HG03469 (cell line): ENCODE data around the gene PRADC1.
"Not testable (repeated sequence)": the region's sequence is repeated elsewhere in the genome, so short reads cannot be mapped to it uniquely, and the experiment has no call there.

Source experiments
- ATAC-seq: cut with Tn5 transposase; IDR thresholded peaks from one replicate; pipeline ENCODE4 v1.9.1; 2021; ENCODE audit warnings: mild to moderate bottlenecking, moderate library complexity, moderate number of reproducible peaks; ENCODE audit not compliant: unreplicated experiment

Gene PRADC1

DNA sequence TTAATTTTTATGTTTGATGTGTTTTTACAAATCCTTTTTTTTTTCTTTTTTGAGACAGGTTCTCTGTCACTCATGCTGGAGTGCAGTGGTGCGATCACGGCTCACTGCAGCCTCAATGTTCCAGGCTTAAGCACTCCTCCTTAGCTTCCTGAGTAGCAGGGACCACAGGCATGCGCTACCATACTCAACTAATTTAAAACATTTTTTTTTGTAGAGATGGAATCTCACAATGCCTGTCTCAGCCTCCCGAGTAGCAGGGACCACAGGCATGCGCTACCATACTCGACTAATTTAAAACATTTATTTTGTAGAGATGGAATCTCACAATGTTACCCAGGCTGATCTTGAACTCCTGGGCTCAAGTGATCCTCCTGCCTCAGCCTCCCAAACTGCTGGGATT, 27.4 kb downstream of the PRADC1 start:
- ATAC-seq: no peak

GRCh38 chr2:73203055-73203681, 29.9 kb downstream of the PRADC1 start:
- ATAC-seq: no peak

- no peak for ATAC-seq
These were observed 30.6 kb downstream of the PRADC1 start, which contains the start of gene NOTO for GRCh38 chr2:73202156-73203054. Gene NOTO (plus strand): TSS chr2:73202574. CDS start chr2:73202667, 93 bp downstream.

DNA sequence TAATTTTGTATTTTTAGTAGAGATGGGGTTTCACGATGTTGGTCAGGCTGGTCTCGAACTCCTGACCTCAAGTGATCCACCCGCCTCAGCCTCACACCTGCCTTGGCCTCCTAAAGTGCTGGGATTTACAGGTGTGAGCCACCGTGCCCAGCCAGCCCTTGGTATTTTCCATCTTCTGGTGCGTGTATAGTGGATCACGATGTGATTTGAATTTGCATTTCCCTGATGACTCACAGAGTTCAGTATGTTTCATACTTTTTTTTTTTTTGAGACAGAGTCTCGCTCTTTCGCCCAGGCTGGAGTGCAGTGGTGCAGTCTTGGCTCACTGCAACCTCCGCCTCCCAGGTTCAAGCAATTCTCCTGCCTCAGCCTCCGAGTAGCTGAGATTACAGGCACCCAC, 32.8 kb downstream of the PRADC1 start:
- not testable (repeated sequence) for ATAC-seq

DNA sequence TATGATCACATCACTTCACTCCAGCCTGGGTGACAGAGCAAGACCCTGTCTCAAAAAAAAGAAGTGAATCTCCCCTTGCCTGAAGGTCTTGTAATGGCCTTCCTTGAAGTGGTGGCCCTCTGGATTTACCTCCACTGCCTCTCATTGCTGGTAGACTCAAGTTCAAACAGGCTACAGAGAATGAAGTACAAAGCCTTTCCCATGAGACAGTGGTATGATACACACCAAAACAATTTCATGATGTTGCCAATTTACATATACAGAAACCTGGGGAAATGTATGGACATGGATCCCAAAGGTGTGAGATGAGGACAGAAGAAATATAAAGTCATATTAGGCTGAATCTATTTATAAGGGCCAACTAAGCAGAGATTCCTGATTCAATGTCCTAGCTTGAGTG, 35.5 kb downstream of the PRADC1 start:
- no peak for ATAC-seq

DNA sequence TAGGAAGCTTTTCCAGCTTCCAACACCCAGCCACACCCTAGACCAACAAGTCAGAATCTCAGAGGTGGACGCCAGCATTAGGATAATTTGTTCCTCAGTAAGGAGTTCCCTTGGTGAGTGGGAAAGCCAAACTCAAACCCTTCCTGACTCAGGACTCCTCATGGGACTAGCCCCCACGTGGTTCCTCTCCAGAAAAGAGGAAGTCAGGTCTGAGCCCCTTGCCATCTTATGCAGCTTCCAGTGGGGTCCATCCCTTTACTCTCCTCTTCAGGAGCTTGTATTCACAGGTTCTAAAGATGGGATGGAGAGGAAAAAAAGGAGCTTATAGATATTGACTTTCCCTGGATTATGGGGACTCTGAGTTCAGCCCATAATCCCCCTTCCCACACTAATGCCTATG, 45.5 kb downstream of the PRADC1 start:
- no peak for ATAC-seq

GRCh38 chr2:73185965-73186364, 47.1 kb downstream of the PRADC1 start:
- ATAC-seq: no peak
